Cardiac septum (tissue), 1 donor: ENCODE measurements around the gene HOXA9. TPM values are rescaled to one million over a fixed set of nuclear protein-coding genes. Genes with fewer than 3 reads are reported as not detected.

Experiments
- DNase-seq: peaks from one replicate; pipeline ENCODE4 v3.0.0-alpha.2; 2020; ENCODE audit warnings: low spot score
- intact Hi-C: fragments of 100-400 bp; cut with DNase I; formaldehyde crosslinking; loops from one replicate; pipeline ENCODE4 v1.14.0; 2022
- total RNA-seq: library from RNA; stranded (reverse); fragmentation: NEBNext Ultra II Directional; extraction: Animal tissue kit (Norgen Biotek cat#: 25700); gene quantifications from one replicate; pipeline ENCODE4 v1.2.1, GENCODE V29; 2021
- donor health status: DM: no; HTN: no; CAD: no.

The HOXA9 gene
- total RNA-seq, 1 donor from 2014 or later, result not detected

GRCh38 chr7:27202018-27202861 is 36.9 kb upstream of the HOXA9 start:
- intact Hi-C loops, result no loop called here
- DNase-seq, result peak; percentile 66

- intact Hi-C loops, result no loop called here
- peak; percentile 54 for DNase-seq
Measured at GRCh38 chr7:27201580-27202017, 36.3 kb upstream of the HOXA9 start.

GRCh38 chr7:27200761-27201579 is 35.6 kb upstream of the HOXA9 start:
- intact Hi-C loops, result no loop called here
- peak; percentile 44 for DNase-seq

GRCh38 chr7:27199849-27200760 is 34.8 kb upstream of the HOXA9 start, which contains the start of gene HOXA13:
HOXA13 (minus strand) TSS chr7:27200091; CDS start chr7:27200077, 14 bp downstream.
- DNase-seq, result peak; percentile 61
- intact Hi-C loops, result loop anchor here (5.0 to 10.0 kb wide), 3 partner anchors 722 to 895 kb away; no protein-coding TSS in a partner anchor

GRCh38 chr7:27198871-27199801 is 33.8 kb upstream of the HOXA9 start:
- intact Hi-C loops, result loop anchor here (5.0 to 10.0 kb wide), 3 partner anchors 723 to 896 kb away; no protein-coding TSS in a partner anchor
- peak; percentile 55 for DNase-seq

- no peak for DNase-seq
- intact Hi-C loops, result loop anchor here (5.0 to 10.0 kb wide), 3 partner anchors 724 to 897 kb away; no protein-coding TSS in a partner anchor
Measured at GRCh38 chr7:27198138-27198841, 33.0 kb upstream of the HOXA9 start.

- intact Hi-C loops, result loop anchor here (5.0 to 10.0 kb wide), 3 partner anchors 725 to 897 kb away; no protein-coding TSS in a partner anchor
Measured at GRCh38 chr7:27197137-27198042, 32.1 kb upstream of the HOXA9 start.

GRCh38 chr7:27196287-27196767 is 31.0 kb upstream of the HOXA9 start:
- peak; percentile 86 for DNase-seq
- intact Hi-C loops, result loop anchor here (5.0 to 10.0 kb wide), 3 partner anchors 726 to 898 kb away; no protein-coding TSS in a partner anchor

More at GRCh38 chr7:27197137-27198042, 32.1 kb upstream of the HOXA9 start:
- DNase-seq, result no peak

- intact Hi-C loops, result loop anchor here (5.0 to 10.0 kb wide), 3 partner anchors 727 to 900 kb away; no protein-coding TSS in a partner anchor
- DNase-seq, result no peak
Measured at GRCh38 chr7:27194686-27195379, 29.5 kb upstream of the HOXA9 start.

GRCh38 chr7:27194002-27194352 is 28.6 kb upstream of the HOXA9 start:
- intact Hi-C loops, result loop anchor here (10.0 kb wide), 1 partner anchor 901 kb away; no protein-coding TSS in a partner anchor
- no peak for DNase-seq

GRCh38 chr7:27193335-27194001 is 28.1 kb upstream of the HOXA9 start:
- DNase-seq, result no peak
- intact Hi-C loops, result loop anchor here (10.0 kb wide), 1 partner anchor 901 kb away; no protein-coding TSS in a partner anchor

- peak; percentile 69 for DNase-seq
Measured at GRCh38 chr7:27192546-27193334, 27.4 kb upstream of the HOXA9 start.

GRCh38 chr7:27191833-27192545 is 26.7 kb upstream of the HOXA9 start:
- intact Hi-C loops, result loop anchor here (10.0 kb wide), 1 partner anchor 903 kb away; no protein-coding TSS in a partner anchor
- DNase-seq, result peak; percentile 72

More at GRCh38 chr7:27192546-27193334, 27.4 kb upstream of the HOXA9 start:
- intact Hi-C loops, result loop anchor here (10.0 kb wide), 1 partner anchor 902 kb away; no protein-coding TSS in a partner anchor
